Caco-2 (cell line): Measurements from ENCODE around the gene ALPK3. TPM values are rescaled to one million over a fixed set of nuclear protein-coding genes. Genes with fewer than 3 reads are reported as not detected.

Experiments
- BruUV-seq: library from RNA; stranded (reverse); fragments of 400-500 nt; replicated peaks from 2 replicates; lab custom pipeline; 2021; lab: Mats Ljungman, UMichigan
- CTCF ChIA-PET: fragments of 300-600 bp; sonication (Branson Sonifier 250); formaldehyde crosslinking; loops from one replicate; lab custom pipeline; 2022; ENCODE audit warnings: antibody characterized with exemption; lab: Charles Lee
- POLR2A ChIA-PET: fragments of 300-600 bp; sonication (Branson Sonifier 250); formaldehyde crosslinking; loops from one replicate; lab custom pipeline; 2022; ENCODE audit warnings: antibody characterized with exemption; lab: Charles Lee
- DNase-seq, 2 experiments: peaks; one replicate each; pipeline versions ENCODE4 v3.0.0 to v3.0.0-alpha.2; 2020 to 2022
- H3K27me3 ChIP-seq: replicated peaks from 2 replicates; pipeline ENCODE4 v1.6.0; 2011; ENCODE audit warnings: low read length; ENCODE audit not compliant: control insufficient read depth, insufficient read depth
- H3K36me3 ChIP-seq: 2 replicates; pipeline ENCODE4 v1.5.1; 2011; ENCODE audit warnings: low read length; ENCODE audit not compliant: control insufficient read depth, insufficient read depth
- H3K4me1 ChIP-seq: fragments of 250-450 bp; sonication (Bioruptor Pico); 2 replicates; pipeline ENCODE4 v1.5.1; 2020; ENCODE audit warnings: mild to moderate bottlenecking
- H3K4me3 ChIP-seq: 2 replicates; pipeline ENCODE4 v1.5.1; 2011; ENCODE audit warnings: low read depth, mild to moderate bottlenecking, control low read depth, low read length
- H3K9me3 ChIP-seq: fragments of 250-450 bp; sonication (Bioruptor Pico); 2 replicates; pipeline ENCODE4 v1.5.1; 2020; ENCODE audit warnings: mild to moderate bottlenecking, moderate library complexity
- H3K27ac Mint-ChIP-seq: one replicate; pipeline ENCODE4 v1.8.0; 2022; ENCODE audit warnings: mixed read lengths; ENCODE audit not compliant: unreplicated experiment
- H3K27me3 Mint-ChIP-seq: one replicate; pipeline ENCODE4 v1.8.0; 2022; ENCODE audit warnings: mixed read lengths; ENCODE audit not compliant: insufficient read depth, unreplicated experiment
- H3K36me3 Mint-ChIP-seq: one replicate; pipeline ENCODE4 v1.8.0; 2022; ENCODE audit warnings: mild to moderate bottlenecking, mixed read lengths; ENCODE audit not compliant: insufficient read depth, unreplicated experiment
- H3K4me1 Mint-ChIP-seq: one replicate; pipeline ENCODE4 v1.8.0; 2022; ENCODE audit warnings: low read depth, mixed read lengths; ENCODE audit not compliant: unreplicated experiment
- H3K4me3 Mint-ChIP-seq: one replicate; pipeline ENCODE4 v1.8.0; 2022; ENCODE audit warnings: mild to moderate bottlenecking, moderate library complexity, mixed read lengths; ENCODE audit not compliant: unreplicated experiment
- H3K9me3 Mint-ChIP-seq: one replicate; pipeline ENCODE4 v1.8.0; 2022; ENCODE audit warnings: mixed read lengths; ENCODE audit not compliant: unreplicated experiment
- intact Hi-C: fragments of 100-400 bp; cut with micrococcal nuclease; formaldehyde crosslinking; loops from one replicate; pipeline ENCODE4 v1.10.0; 2022; ENCODE audit not compliant: unreplicated experiment
- total RNA-seq: library from RNA; stranded (reverse); gene quantifications from 2 replicates; pipeline ENCODE4 v1.2.3, GENCODE V29; 2022
- TF ChIP-seq, protein P1 (sequence below), 2 experiments: fragments of 200-600 bp in 1 of 2; IDR thresholded peaks; 1 replicate in 1 of 2; 2 replicates in 1 of 2; pipeline versions ENCODE4 v1.5.1 to v1.8.0; 2011 to 2022; ENCODE audit warnings: antibody characterized with exemption in 1 of 2, control low read depth in 1 of 2, inconsistent platforms in 1 of 2, low read depth in 1 of 2, low read length in 1 of 2, mild to moderate bottlenecking in 1 of 2, moderate library complexity in 1 of 2; ENCODE audit not compliant: insufficient read depth in 1 of 2, severe bottlenecking in 1 of 2, unreplicated experiment in 1 of 2

ALPK3 gene
- total RNA-seq, 1 experiment from 2014 or later = 0.43 TPM

DNA sequence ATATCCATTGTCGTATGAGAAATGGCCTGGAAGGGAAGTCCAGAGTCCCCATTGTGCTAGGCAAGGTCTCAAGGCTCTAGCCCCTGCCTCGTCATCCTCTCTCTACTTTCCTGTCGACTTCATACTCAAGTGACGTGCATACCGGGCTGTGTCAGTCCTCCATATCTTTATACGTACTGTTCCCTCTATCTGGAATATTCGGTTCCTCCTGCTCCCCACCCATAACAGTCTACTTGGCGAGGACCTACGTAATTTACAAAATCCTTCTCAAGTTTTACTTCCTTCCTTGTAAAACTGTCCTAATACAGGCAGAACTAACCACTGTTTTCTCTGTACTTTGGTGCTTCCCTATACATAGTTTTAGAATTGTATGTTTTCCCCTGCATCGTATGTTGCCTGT, 2.2 kb upstream of the ALPK3 start:
- no peaks in the 10 kb centered on the region for H3K9me3 Mint-ChIP-seq
- no peaks in the 10 kb centered on the region for H3K36me3 ChIP-seq
- peaks cover 25% of the 10 kb centered on the region for H3K4me1 ChIP-seq
- POLR2A ChIA-PET = no interaction called here
- no peak overlapping the region for H3K4me3 Mint-ChIP-seq
- no peaks in the 10 kb centered on the region for H3K27me3 ChIP-seq
- no peak overlapping the region for H3K27ac Mint-ChIP-seq
- H3K4me3 ChIP-seq = no peak overlapping the region
- H3K4me1 Mint-ChIP-seq = peaks cover 17% of the 10 kb centered on the region
- H3K27me3 Mint-ChIP-seq = no peaks in the 10 kb centered on the region
- CTCF ChIA-PET = no interaction called here
- peaks cover 15% of the 10 kb centered on the region for H3K36me3 Mint-ChIP-seq
- no TSS peak for BruUV-seq
- intact Hi-C loops = loop anchor here (5.0 kb wide), 1 partner anchor 163 kb away; the partner anchor contains the start of gene WDR73
- DNase-seq = no peak
- TF ChIP-seq, protein P1, sequence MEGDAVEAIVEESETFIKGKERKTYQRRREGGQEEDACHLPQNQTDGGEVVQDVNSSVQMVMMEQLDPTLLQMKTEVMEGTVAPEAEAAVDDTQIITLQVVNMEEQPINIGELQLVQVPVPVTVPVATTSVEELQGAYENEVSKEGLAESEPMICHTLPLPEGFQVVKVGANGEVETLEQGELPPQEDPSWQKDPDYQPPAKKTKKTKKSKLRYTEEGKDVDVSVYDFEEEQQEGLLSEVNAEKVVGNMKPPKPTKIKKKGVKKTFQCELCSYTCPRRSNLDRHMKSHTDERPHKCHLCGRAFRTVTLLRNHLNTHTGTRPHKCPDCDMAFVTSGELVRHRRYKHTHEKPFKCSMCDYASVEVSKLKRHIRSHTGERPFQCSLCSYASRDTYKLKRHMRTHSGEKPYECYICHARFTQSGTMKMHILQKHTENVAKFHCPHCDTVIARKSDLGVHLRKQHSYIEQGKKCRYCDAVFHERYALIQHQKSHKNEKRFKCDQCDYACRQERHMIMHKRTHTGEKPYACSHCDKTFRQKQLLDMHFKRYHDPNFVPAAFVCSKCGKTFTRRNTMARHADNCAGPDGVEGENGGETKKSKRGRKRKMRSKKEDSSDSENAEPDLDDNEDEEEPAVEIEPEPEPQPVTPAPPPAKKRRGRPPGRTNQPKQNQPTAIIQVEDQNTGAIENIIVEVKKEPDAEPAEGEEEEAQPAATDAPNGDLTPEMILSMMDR (IDR thresholded peaks at IDR 0.05; ENCODE audit: insufficient read depth in 1 of 2, low read depth in 1 of 2, low read length in 1 of 2, severe bottlenecking in 1 of 2, unreplicated experiment in 1 of 2) = no peak
- no peaks in the 10 kb centered on the region for H3K9me3 ChIP-seq

DNA sequence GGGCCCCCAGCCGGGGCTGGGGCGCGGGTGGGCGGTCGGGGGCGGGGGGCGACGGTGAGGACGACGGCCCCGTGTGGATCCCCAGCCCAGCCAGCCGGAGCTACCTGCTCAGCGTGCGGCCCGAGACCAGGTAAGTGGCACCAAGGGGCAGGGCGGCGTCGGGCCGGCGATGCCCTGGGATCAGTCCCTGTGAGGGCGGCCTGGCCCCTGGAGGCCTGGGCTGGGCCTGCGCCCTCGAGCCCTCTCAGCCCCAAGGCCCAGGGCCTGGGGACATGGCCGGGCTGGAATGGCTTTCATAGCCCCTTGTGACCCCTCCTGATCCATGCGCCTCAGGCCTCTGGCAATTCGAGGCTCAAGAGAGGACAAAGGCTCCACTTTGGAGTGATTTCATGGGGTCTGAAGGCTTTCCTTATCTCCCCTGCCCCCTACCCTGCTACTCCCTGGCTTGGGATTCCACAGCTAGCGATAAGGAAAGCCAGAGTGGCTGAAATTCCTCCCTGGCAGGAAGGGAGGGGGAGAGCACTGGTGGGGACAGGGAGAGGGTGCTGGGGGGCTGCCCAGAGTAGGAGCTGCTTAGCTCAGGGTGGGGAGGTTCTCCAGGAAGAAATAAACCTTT, 418 bp downstream of the ALPK3 start:
- Histone ChIP-seq H3K27me3 (no peaks in the 10 kb centered on the region), H3K36me3 (no peaks in the 10 kb centered on the region), H3K4me3 (no peak overlapping the region), H3K9me3 (no peaks in the 10 kb centered on the region), H3K4me1 (peaks cover 41% of the 10 kb centered on the region)
- no TSS peak for BruUV-seq
- POLR2A ChIA-PET = no interaction called here
- peak overlapping the region; percentile 44 for H3K4me3 Mint-ChIP-seq
- intact Hi-C loops = loop anchor here (5.0 kb wide), 1 partner anchor 165 kb away; the partner anchor contains the start of gene WDR73
- no peaks in the 10 kb centered on the region for H3K9me3 Mint-ChIP-seq
- CTCF ChIA-PET = interaction anchor here (0.6 to 1.0 kb wide), 5 partner anchors 13 to 247 kb away, joined by 3 to 5 read pairs (median 3); no protein-coding TSS in a partner anchor
- TF ChIP-seq, protein P1 (IDR thresholded peaks at IDR 0.05; ENCODE audit: insufficient read depth in 1 of 2, low read depth in 1 of 2, low read length in 1 of 2, severe bottlenecking in 1 of 2, unreplicated experiment in 1 of 2) = peak in 1 of 2 experiments; percentile 11
- H3K4me1 Mint-ChIP-seq = peaks cover 33% of the 10 kb centered on the region
- H3K36me3 Mint-ChIP-seq = peaks cover 11% of the 10 kb centered on the region
- peak overlapping the region; percentile 75 for H3K27ac Mint-ChIP-seq
- H3K27me3 Mint-ChIP-seq = no peaks in the 10 kb centered on the region
- peak; percentile 42 to 68 for DNase-seq

DNA sequence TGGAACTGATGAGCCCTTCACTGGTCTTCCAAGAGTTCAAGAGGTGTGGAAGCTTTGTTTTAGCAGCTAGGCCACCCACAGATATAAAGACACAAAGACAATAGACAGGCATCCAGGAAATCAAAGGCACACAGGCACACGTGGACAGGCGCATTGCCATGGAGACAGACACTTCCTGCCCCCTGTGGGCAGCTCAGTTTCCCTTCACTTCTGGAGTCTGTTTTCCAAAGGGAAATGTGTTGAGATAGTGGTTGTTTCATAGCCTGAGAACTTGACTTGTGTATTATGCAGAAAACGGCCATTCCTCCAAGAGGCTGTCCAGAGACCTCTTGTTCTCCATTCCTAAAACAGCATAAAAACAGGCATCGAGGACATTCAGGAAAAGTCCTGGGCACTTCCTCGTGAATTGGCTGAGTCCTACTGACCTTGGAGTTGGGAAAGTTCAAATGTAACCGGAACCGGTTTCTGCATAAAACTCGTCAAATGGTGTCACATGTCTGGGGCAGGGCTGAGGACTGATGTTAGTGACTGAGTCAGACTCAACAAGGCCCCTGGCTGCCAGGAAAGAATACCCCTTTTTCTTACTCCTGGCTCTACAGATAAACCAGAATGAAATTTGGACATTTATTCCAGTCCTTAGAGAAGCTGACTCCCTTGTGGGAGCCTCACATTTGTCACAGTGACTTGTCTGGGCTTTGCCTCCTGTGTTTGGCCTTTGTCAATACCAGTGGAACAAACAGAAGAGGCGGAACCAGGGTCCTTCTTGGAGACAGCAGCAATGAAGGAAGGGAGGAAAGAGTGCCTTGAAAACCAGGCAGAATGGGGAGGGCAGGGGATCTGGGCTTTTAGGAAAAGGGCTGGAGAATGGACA, 1.3 kb downstream of the ALPK3 start:
- Mint-ChIP-seq H3K4me1 (peaks cover 33% of the 10 kb centered on the region), H3K36me3 (peaks cover 7% of the 10 kb centered on the region), H3K27ac (peak overlapping the region; percentile 75), H3K9me3 (no peaks in the 10 kb centered on the region), H3K4me3 (peak overlapping the region; percentile 44), H3K27me3 (no peaks in the 10 kb centered on the region)
- Histone ChIP-seq H3K36me3 (no peaks in the 10 kb centered on the region), H3K27me3 (no peaks in the 10 kb centered on the region), H3K9me3 (no peaks in the 10 kb centered on the region), H3K4me1 (peaks cover 41% of the 10 kb centered on the region), H3K4me3 (no peak overlapping the region)
- DNase-seq = peak in 1 of 2 experiments; percentile 26
- intact Hi-C loops = loop anchor here (5.0 kb wide), 1 partner anchor 166 kb away; the partner anchor contains the start of gene WDR73
- CTCF ChIA-PET = interaction anchor here (0.6 to 1.0 kb wide), 4 partner anchors 14 to 247 kb away, joined by 3 to 5 read pairs (median 3); no protein-coding TSS in a partner anchor
- POLR2A ChIA-PET = interaction anchor here (0.5 to 0.7 kb wide), 2 partner anchors 83 to 86 kb away, joined by 3 to 8 read pairs; no protein-coding TSS in a partner anchor
- BruUV-seq = no TSS peak
- TF ChIP-seq, protein P1 (IDR thresholded peaks at IDR 0.05; ENCODE audit: insufficient read depth in 1 of 2, low read depth in 1 of 2, low read length in 1 of 2, severe bottlenecking in 1 of 2, unreplicated experiment in 1 of 2) = no peak
